GM10248 (cell line): ENCODE data around the gene GRB10.

Source experiments
- CTCF ChIA-PET: fragments of 300-600 bp; sonication (Branson Sonifier 250); formaldehyde crosslinking; extraction: SDS; loops from one replicate; lab custom pipeline; 2021; ENCODE audit warnings: antibody characterized with exemption; lab: Yijun Ruan, JAX
- POLR2A ChIA-PET: fragments of 350-650 bp; sonication (Branson Sonifier 250); formaldehyde crosslinking; extraction: SDS; loops from one replicate; lab custom pipeline; 2020; ENCODE audit warnings: antibody characterized with exemption; lab: Yijun Ruan, JAX
- DNase-seq: peaks from one replicate; pipeline ENCODE4 v3.0.0; 2012; ENCODE audit errors: extremely low spot score
- TF ChIP-seq, protein P1 (sequence below): IDR thresholded peaks from 2 replicates; pipeline ENCODE4 v1.5.1; 2012; ENCODE audit warnings: mild to moderate bottlenecking, low read depth; ENCODE audit errors: extremely low read depth, missing control alignments, control extremely low read depth

The GRB10 gene

DNA sequence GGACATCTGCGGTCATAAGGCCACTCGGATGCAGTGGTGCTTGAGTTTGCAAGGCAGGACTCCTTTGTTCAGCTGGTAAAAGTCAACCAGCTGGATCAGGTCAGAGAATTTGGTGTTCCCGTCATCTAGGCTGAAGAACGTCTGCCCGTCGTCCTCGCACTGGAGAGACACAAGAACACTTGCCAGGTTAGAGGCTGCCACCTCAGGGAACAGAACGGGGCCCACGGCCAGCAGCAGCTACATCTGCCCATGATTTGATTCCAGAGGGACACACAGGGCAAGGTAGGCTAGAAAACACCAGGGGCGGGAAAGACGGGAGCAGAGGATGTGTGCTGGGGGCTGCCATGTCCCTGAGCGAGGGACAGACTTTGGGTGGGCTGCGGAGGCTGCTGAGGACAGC, 189.8 kb downstream of the GRB10 start:
- TF ChIP-seq, protein P1, sequence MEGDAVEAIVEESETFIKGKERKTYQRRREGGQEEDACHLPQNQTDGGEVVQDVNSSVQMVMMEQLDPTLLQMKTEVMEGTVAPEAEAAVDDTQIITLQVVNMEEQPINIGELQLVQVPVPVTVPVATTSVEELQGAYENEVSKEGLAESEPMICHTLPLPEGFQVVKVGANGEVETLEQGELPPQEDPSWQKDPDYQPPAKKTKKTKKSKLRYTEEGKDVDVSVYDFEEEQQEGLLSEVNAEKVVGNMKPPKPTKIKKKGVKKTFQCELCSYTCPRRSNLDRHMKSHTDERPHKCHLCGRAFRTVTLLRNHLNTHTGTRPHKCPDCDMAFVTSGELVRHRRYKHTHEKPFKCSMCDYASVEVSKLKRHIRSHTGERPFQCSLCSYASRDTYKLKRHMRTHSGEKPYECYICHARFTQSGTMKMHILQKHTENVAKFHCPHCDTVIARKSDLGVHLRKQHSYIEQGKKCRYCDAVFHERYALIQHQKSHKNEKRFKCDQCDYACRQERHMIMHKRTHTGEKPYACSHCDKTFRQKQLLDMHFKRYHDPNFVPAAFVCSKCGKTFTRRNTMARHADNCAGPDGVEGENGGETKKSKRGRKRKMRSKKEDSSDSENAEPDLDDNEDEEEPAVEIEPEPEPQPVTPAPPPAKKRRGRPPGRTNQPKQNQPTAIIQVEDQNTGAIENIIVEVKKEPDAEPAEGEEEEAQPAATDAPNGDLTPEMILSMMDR: no peak
- no peak for DNase-seq
- ChIA-PET POLR2A (no interaction called here), CTCF (no interaction called here)

DNA sequence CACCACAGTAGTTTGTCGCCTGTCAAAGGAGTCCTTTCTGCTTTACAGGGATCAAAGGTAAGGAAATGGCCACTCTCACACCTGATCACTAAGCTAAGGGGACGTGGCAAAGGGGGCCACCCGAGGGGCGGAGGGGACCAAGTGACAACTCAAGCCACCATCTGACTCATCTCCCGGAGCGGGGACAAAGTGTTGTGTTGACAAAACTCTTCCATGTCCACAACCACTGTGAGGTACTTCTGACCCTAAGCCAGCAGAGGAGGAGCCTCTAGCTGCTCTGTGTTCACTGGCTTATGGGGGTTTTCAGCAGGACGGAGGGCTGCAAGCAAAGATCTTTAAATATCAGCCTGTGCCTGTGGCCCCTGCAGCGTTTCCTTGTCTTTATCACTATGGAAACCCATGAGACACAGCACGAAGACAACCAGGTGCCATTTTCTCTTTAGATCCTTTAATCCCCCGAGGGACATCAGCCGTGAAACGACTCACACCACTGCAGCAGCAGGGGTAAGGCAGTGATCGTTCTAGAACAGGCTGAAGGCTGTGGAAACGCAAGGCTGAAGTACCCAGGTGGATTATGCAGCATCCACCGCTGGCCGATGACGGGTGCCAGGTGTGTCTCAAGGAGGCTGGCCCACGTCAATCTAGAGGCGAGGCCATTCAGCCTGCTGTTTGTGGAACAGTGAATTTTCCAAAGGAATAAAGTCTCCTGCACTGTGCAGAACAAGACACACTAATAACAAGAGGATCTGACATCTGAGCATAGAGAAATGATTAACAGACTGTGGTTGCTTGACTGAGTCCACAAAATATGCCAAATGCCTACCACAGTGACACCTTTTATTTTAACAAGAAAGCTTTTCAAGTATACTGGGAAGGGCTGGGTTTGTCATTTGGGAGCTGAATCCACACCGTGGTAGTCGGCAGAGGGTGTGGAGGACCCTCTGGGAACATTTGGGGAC, 190.9 kb downstream of the GRB10 start:
- no peak for DNase-seq
- TF ChIP-seq, protein P1: no peak
- CTCF ChIA-PET: no interaction called here
- POLR2A ChIA-PET: no interaction called here

DNA sequence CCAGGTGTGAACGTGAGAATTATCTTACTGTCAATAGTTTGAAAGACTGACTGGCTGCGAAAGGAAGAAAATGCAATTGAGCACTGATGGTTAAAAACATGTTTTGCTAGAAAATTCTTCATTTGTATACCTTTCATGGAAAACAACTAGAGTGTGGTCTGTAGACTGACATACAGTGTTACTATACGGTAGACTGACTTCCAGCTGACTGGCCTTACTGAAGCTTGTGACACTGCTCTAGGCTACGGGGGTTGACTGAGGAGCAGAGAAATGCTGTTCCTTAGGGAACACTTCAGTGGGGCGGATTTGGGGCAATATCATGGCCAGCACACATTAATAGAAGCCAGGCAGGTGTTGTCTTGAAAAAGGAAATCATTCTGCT, 191.6 kb downstream of the GRB10 start:
- ChIA-PET POLR2A (no interaction called here), CTCF (no interaction called here)
- TF ChIP-seq, protein P1: no peak
- no peak for DNase-seq

DNA sequence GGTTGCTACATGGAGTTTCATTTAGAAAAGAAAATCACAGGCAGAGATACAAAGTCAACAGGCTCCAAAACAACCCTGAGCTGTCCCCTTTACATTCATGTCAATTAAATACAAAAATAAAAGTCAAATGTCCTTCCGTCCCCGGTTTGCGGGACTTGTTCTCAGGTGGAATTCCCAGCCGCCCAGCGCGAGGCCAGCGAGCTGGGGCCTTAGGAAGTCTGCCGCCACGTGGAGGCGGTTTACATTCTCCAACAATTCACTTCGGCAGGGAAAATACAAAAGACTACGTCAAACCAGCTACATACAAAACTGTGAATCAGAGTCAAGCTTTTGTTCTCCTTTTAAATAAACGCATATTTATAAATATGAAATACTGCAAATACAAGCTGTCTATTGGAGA, 192.2 kb downstream of the GRB10 start:
- ChIA-PET CTCF (no interaction called here), POLR2A (no interaction called here)

DNA sequence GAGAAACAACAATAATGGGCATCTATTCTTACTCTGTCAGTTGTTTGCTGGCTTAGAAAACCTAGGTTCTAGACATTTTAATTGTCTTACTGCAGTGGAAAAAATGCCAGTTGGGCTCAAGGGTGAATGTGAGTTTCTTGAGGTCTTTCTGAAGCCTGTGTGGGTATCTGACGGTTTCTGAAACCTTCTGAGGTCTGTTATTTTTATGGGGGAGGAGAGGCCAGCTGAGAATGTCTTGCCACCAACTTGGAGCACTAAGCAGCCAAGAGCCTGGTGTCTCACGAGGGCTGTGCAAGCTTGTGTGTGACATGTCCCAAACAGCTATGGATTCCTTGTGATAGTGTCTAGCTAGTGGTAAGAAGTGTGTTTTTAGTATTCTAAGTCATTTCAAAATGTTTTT, 193.3 kb downstream of the GRB10 start:
- TF ChIP-seq, protein P1: no peak
- POLR2A ChIA-PET: no interaction called here
- DNase-seq: no peak
- CTCF ChIA-PET: interaction anchor here (2.6 kb wide), 1 partner anchor 9 kb away, joined by 17 read pairs; no protein-coding TSS in a partner anchor

More for the DNA sequence above, 192.2 kb downstream of the GRB10 start:
- TF ChIP-seq, protein P1: no peak
- no peak for DNase-seq

DNA sequence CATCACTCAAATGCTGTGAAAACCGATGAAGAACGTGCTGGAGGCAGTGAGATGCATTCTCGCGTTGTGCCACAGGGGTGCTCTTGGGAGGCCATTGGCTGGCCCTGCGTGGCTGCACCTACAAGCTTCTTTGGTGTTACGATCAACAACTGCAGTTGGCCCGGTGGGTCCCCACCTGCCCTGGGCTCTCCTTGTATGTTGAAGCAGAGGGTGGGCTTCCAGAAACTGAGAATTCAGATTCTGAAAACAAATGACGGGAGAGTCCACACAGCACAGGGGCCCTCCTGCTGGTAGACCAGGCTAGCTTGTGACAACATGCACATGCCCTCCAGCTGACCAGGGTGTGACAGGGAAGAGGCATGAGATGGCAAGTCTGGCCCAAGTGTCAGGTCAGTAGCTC, 193.8 kb downstream of the GRB10 start:
- TF ChIP-seq, protein P1: no peak
- CTCF ChIA-PET: interaction anchor here (1.2 to 2.6 kb wide), 2 partner anchors 9 to 574 kb away, joined by 3 to 17 read pairs; no protein-coding TSS in a partner anchor
- POLR2A ChIA-PET: no interaction called here
- no peak for DNase-seq
